ENCODE measurements around the gene MYOCD.

Gene MYOCD

GRCh38 chr17:12709063-12709462 lies 43.4 kb downstream of the MYOCD start:
- TF ChIP-seq SIN3A (IDR thresholded peaks at IDR 0.05; ENCODE audit: borderline replicate concordance, insufficient read depth, low read length) (no peak), REST (IDR thresholded peaks at IDR 0.05; ENCODE audit: insufficient read depth in 1 of 2, low read depth in 2 of 2, low read length in 2 of 2) (no peak), FOXP2 (optimal IDR thresholded peaks at IDR 0.05; ENCODE audit: borderline replicate concordance, extremely low read depth, extremely low read length, insufficient read depth) (no peak), POLR2AphosphoS5 (IDR thresholded peaks at IDR 0.05; ENCODE audit: low read depth, low read length) (no peak), TAF1 (IDR thresholded peaks at IDR 0.05; ENCODE audit: borderline replicate concordance, insufficient read depth, low read length) (no peak)

- TF ChIP-seq FOXP2 (optimal IDR thresholded peaks at IDR 0.05; ENCODE audit: borderline replicate concordance, extremely low read depth, extremely low read length, insufficient read depth) = no peak
- no peak for TF ChIP-seq REST (IDR thresholded peaks at IDR 0.05; ENCODE audit: insufficient read depth in 1 of 2, low read depth in 2 of 2, low read length in 2 of 2)
- no peak for TF ChIP-seq POLR2AphosphoS5 (IDR thresholded peaks at IDR 0.05; ENCODE audit: low read depth, low read length)
- no peak for TF ChIP-seq TAF1 (IDR thresholded peaks at IDR 0.05; ENCODE audit: borderline replicate concordance, insufficient read depth, low read length)
- no peak for TF ChIP-seq SIN3A (IDR thresholded peaks at IDR 0.05; ENCODE audit: borderline replicate concordance, insufficient read depth, low read length)
Measured at GRCh38 chr17:12712415-12712814, 46.7 kb downstream of the MYOCD start.

GRCh38 chr17:12712941-12713340 lies 47.3 kb downstream of the MYOCD start:
- TF ChIP-seq FOXP2 (optimal IDR thresholded peaks at IDR 0.05; ENCODE audit: borderline replicate concordance, extremely low read depth, extremely low read length, insufficient read depth) = no peak
- TF ChIP-seq POLR2AphosphoS5 (IDR thresholded peaks at IDR 0.05; ENCODE audit: low read depth, low read length) = no peak
- no peak for TF ChIP-seq SIN3A (IDR thresholded peaks at IDR 0.05; ENCODE audit: borderline replicate concordance, insufficient read depth, low read length)
- no peak for TF ChIP-seq REST (IDR thresholded peaks at IDR 0.05; ENCODE audit: insufficient read depth in 1 of 2, low read depth in 2 of 2, low read length in 2 of 2)
- TF ChIP-seq TAF1 (IDR thresholded peaks at IDR 0.05; ENCODE audit: borderline replicate concordance, insufficient read depth, low read length) = no peak

GRCh38 chr17:12719948-12720347 lies 54.3 kb downstream of the MYOCD start:
- TF ChIP-seq SIN3A (IDR thresholded peaks at IDR 0.05; ENCODE audit: borderline replicate concordance, insufficient read depth, low read length) (no peak), POLR2AphosphoS5 (IDR thresholded peaks at IDR 0.05; ENCODE audit: low read depth, low read length) (no peak), TAF1 (IDR thresholded peaks at IDR 0.05; ENCODE audit: borderline replicate concordance, insufficient read depth, low read length) (no peak), FOXP2 (optimal IDR thresholded peaks at IDR 0.05; ENCODE audit: borderline replicate concordance, extremely low read depth, extremely low read length, insufficient read depth) (no peak), REST (IDR thresholded peaks at IDR 0.05; ENCODE audit: insufficient read depth in 1 of 2, low read depth in 2 of 2, low read length in 2 of 2) (no peak)

- TF ChIP-seq SIN3A (IDR thresholded peaks at IDR 0.05; ENCODE audit: borderline replicate concordance, insufficient read depth, low read length) (no peak), POLR2AphosphoS5 (IDR thresholded peaks at IDR 0.05; ENCODE audit: low read depth, low read length) (no peak), TAF1 (IDR thresholded peaks at IDR 0.05; ENCODE audit: borderline replicate concordance, insufficient read depth, low read length) (no peak), REST (IDR thresholded peaks at IDR 0.05; ENCODE audit: insufficient read depth in 1 of 2, low read depth in 2 of 2, low read length in 2 of 2) (no peak)
Measured at GRCh38 chr17:12721581-12721980, 55.9 kb downstream of the MYOCD start.

Measured in PFSK-1 (cell line).